Activated T-cell treated with anti-CD3 and anti-CD28 coated beads, Interleukin-2, amount 50 U/mL, for 1 hour (primary cell): Measurements from ENCODE around the gene BRCC3.
"Not testable (repeated sequence)": the region's sequence is repeated elsewhere in the genome, so short reads cannot be mapped to it uniquely, and the experiment has no call there.

ENCODE experiments used
- DNase-seq: peaks from one replicate; pipeline ENCODE4 v3.0.0-alpha.2; 2020

The BRCC3 gene

GRCh38 chrX:155061760-155062159 is 9.5 kb upstream of the BRCC3 start:
- DNase-seq, result no peak

- DNase-seq, result no peak
Measured at GRCh38 chrX:155065035-155065734, 6.1 kb upstream of the BRCC3 start.

- DNase-seq, result no peak
Measured at GRCh38 chrX:155068165-155068564, 3.1 kb upstream of the BRCC3 start.

GRCh38 chrX:155069414-155069813 is 1.9 kb upstream of the BRCC3 start:
- DNase-seq, result no peak

GRCh38 chrX:155070038-155070437 is 1.3 kb upstream of the BRCC3 start:
- DNase-seq, result no peak

GRCh38 chrX:155070663-155070974 is 689 bp upstream of the BRCC3 start:
- DNase-seq, result no peak

GRCh38 chrX:155071694-155072280 is 479 bp downstream of the BRCC3 start:
- no peak for DNase-seq

GRCh38 chrX:155086202-155086840 is 15.0 kb downstream of the BRCC3 start:
- peak; percentile 37 for DNase-seq

GRCh38 chrX:155086961-155087735 is 15.8 kb downstream of the BRCC3 start:
- no peak for DNase-seq

- no peak for DNase-seq
Measured at GRCh38 chrX:155094468-155095061, 23.3 kb downstream of the BRCC3 start.

GRCh38 chrX:155105919-155106318 is 34.6 kb downstream of the BRCC3 start:
- DNase-seq, result no peak

- DNase-seq, result no peak
Measured at GRCh38 chrX:155108427-155108826, 37.1 kb downstream of the BRCC3 start.

- DNase-seq, result no peak
Measured at GRCh38 chrX:155112171-155112570, 40.9 kb downstream of the BRCC3 start.

GRCh38 chrX:155113097-155113496 is 41.8 kb downstream of the BRCC3 start:
- no peak for DNase-seq

GRCh38 chrX:155115174-155115819 is 44.0 kb downstream of the BRCC3 start:
- no peak for DNase-seq

- no peak for DNase-seq
Measured at GRCh38 chrX:155127465-155127864, 56.2 kb downstream of the BRCC3 start.

- no peak for DNase-seq
Measured at GRCh38 chrX:155127940-155128339, 56.6 kb downstream of the BRCC3 start.

- DNase-seq, result no peak
Measured at GRCh38 chrX:155132110-155132509, 60.8 kb downstream of the BRCC3 start.

GRCh38 chrX:155134255-155134654 is 62.9 kb downstream of the BRCC3 start:
- DNase-seq, result no peak

- no peak for DNase-seq
Measured at GRCh38 chrX:155143959-155144548, 72.7 kb downstream of the BRCC3 start.

- DNase-seq, result no peak
Measured at GRCh38 chrX:155144926-155145325, 73.6 kb downstream of the BRCC3 start.

- DNase-seq, result not testable (repeated sequence)
Measured at GRCh38 chrX:155147612-155148011, 76.3 kb downstream of the BRCC3 start.
